Measurements from ENCODE around the gene TEX261.

TEX261 gene

GRCh38 chr2:71006955-71007799 is 12.5 kb upstream of the TEX261 start:
- WGBS (ENCODE audit: insufficient coverage, insufficient read length) = no CpG with 5 or more reads among the region's 5 CpGs
- Histone ChIP-seq H3K9me3 (ENCODE audit: control insufficient read depth, insufficient read depth, low read length) (no peaks in the 10 kb centered on the region), H3K27ac (ENCODE audit: low read length) (no peak overlapping the region), H3K36me3 (ENCODE audit: control insufficient read depth, insufficient read depth, low read length) (no peaks in the 10 kb centered on the region), H3K4me3 (ENCODE audit: low read length) (no peak overlapping the region), H3K27me3 (ENCODE audit: control insufficient read depth, insufficient read depth, low read length) (no peaks in the 10 kb centered on the region), H3K4me1 (ENCODE audit: control insufficient read depth, insufficient read depth, low read length) (peaks cover under 1% of the 10 kb centered on the region; the same call in 1 of the 2 replicates)
- DNase-seq (ENCODE audit: low read depth, low spot score) = no peak

DNA sequence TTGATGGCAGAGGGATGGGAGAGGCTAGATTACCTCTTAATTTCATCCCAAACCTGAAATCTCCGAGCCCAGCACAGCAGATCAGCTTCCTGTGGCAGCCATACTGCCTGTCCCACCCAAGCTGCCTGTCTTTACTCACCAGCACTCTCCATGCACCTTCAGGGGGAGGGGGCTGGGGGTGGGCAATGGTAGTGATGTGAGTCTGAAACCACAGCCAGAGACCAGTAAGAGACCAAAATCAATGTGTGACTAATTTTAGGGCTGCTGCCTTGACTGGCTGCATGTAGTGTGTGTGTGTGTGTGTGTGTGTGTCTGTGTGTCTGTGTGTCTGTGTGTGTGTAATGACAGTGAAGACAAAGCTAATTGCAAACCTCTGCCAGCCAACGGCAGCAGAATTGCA is 11.7 kb upstream of the TEX261 start:
- Histone ChIP-seq H3K27me3 (ENCODE audit: control insufficient read depth, insufficient read depth, low read length) (no peaks in the 10 kb centered on the region), H3K4me1 (ENCODE audit: control insufficient read depth, insufficient read depth, low read length) (peaks cover 4% of the 10 kb centered on the region), H3K36me3 (ENCODE audit: control insufficient read depth, insufficient read depth, low read length) (no peaks in the 10 kb centered on the region), H3K9me3 (ENCODE audit: control insufficient read depth, insufficient read depth, low read length) (no peaks in the 10 kb centered on the region), H3K4me3 (ENCODE audit: low read length) (no peak overlapping the region), H3K27ac (ENCODE audit: low read length) (no peak overlapping the region)
- no CpG with 5 or more reads among the region's 2 CpGs for WGBS (ENCODE audit: insufficient coverage, insufficient read length)
- DNase-seq (ENCODE audit: low read depth, low spot score) = no peak

- Histone ChIP-seq H3K4me3 (ENCODE audit: low read length) (no peak overlapping the region), H3K4me1 (ENCODE audit: control insufficient read depth, insufficient read depth, low read length) (peaks cover 4% of the 10 kb centered on the region), H3K27ac (ENCODE audit: low read length) (no peak overlapping the region), H3K36me3 (ENCODE audit: control insufficient read depth, insufficient read depth, low read length) (no peaks in the 10 kb centered on the region), H3K9me3 (ENCODE audit: control insufficient read depth, insufficient read depth, low read length) (no peaks in the 10 kb centered on the region), H3K27me3 (ENCODE audit: control insufficient read depth, insufficient read depth, low read length) (no peaks in the 10 kb centered on the region)
- WGBS (ENCODE audit: insufficient coverage, insufficient read length) = no CpG with 5 or more reads among the region's 10 CpGs
- DNase-seq (ENCODE audit: low read depth, low spot score) = no peak
Measured at GRCh38 chr2:71005271-71006202, 10.9 kb upstream of the TEX261 start.

- Histone ChIP-seq H3K4me1 (ENCODE audit: control insufficient read depth, insufficient read depth, low read length) (peaks cover 4% of the 10 kb centered on the region), H3K36me3 (ENCODE audit: control insufficient read depth, insufficient read depth, low read length) (no peaks in the 10 kb centered on the region), H3K4me3 (ENCODE audit: low read length) (no peak overlapping the region), H3K9me3 (ENCODE audit: control insufficient read depth, insufficient read depth, low read length) (no peaks in the 10 kb centered on the region), H3K27ac (ENCODE audit: low read length) (no peak overlapping the region), H3K27me3 (ENCODE audit: control insufficient read depth, insufficient read depth, low read length) (no peaks in the 10 kb centered on the region)
- DNase-seq (ENCODE audit: low read depth, low spot score) = no peak
- WGBS (ENCODE audit: insufficient coverage, insufficient read length) = no CpG with 5 or more reads among the region's 6 CpGs
Measured at GRCh38 chr2:71004857-71005256, 10.2 kb upstream of the TEX261 start.

DNA sequence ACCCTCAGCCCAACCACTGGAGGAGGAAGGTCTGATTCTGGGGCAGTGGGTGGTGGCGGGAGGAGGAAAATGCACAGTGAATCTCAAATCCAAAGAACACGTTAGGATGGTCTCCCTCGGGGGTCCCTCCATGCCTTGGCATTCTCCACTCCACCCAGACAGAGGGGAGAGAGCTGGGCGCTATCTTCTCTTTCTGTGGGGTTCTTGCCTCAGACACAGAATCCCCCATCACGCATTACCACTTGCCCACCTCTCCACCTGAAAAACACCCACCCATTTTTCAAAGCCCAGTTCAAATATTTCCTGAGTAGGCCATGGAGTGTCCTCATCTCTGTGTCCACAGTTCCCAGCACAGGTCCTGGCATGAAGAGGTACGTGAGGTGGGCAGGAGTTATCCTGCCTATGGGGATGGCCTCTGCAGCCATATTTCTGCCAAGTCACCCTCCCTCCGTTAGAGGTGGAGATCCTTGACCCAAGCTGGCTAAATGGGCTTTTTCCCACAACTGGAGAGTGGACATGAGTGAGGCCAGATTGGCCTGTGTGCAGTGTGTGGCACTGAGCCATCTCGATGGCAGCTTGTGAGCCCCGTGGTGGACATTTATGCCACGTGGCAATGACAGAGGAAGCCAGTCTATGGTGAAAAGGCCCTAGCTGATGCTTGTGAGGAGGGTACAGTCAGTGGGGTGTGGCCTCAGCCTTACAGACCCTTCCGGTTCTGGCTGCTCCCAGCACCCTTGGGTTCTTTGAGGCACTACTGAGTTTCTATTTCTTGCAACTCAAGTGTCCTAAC is 9.5 kb upstream of the TEX261 start:
- no peaks in the 10 kb centered on the region for H3K27me3 ChIP-seq (ENCODE audit: control insufficient read depth, insufficient read depth, low read length)
- no peak for DNase-seq (ENCODE audit: low read depth, low spot score)
- H3K27ac ChIP-seq (ENCODE audit: low read length) = no peak overlapping the region
- H3K4me1 ChIP-seq (ENCODE audit: control insufficient read depth, insufficient read depth, low read length) = peaks cover 4% of the 10 kb centered on the region
- no CpG with 5 or more reads among the region's 11 CpGs for WGBS (ENCODE audit: insufficient coverage, insufficient read length)
- H3K9me3 ChIP-seq (ENCODE audit: control insufficient read depth, insufficient read depth, low read length) = no peaks in the 10 kb centered on the region
- H3K4me3 ChIP-seq (ENCODE audit: low read length) = no peak overlapping the region
- no peaks in the 10 kb centered on the region for H3K36me3 ChIP-seq (ENCODE audit: control insufficient read depth, insufficient read depth, low read length)

DNA sequence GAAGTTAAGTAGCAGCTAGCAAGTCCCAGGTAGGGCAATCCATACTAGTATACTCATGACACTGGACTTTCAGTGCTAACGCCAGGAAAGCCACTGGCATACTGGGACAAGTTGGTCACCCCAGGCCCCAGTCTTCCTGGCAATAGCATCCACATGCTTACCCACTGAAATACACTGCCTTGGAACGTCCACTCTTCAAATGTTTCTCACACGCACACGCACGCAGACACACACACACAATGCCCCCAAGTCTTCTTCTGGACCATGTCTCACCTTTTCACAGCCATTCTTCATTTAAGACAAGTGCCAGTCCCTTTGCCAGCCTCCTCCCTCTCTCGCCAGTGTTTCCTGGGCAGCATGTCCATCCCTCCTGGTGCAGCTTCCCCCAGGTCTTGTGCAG is 8.7 kb upstream of the TEX261 start:
- no peak overlapping the region for H3K27ac ChIP-seq (ENCODE audit: low read length)
- H3K4me3 ChIP-seq (ENCODE audit: low read length) = no peak overlapping the region
- H3K4me1 ChIP-seq (ENCODE audit: control insufficient read depth, insufficient read depth, low read length) = peaks cover 4% of the 10 kb centered on the region
- H3K36me3 ChIP-seq (ENCODE audit: control insufficient read depth, insufficient read depth, low read length) = no peaks in the 10 kb centered on the region
- H3K27me3 ChIP-seq (ENCODE audit: control insufficient read depth, insufficient read depth, low read length) = no peaks in the 10 kb centered on the region
- DNase-seq (ENCODE audit: low read depth, low spot score) = no peak
- no peaks in the 10 kb centered on the region for H3K9me3 ChIP-seq (ENCODE audit: control insufficient read depth, insufficient read depth, low read length)
- WGBS (ENCODE audit: insufficient coverage, insufficient read length) = no CpG with 5 or more reads among the region's 6 CpGs

GRCh38 chr2:71001981-71002570 is 7.4 kb upstream of the TEX261 start:
- Histone ChIP-seq H3K27me3 (ENCODE audit: control insufficient read depth, insufficient read depth, low read length) (no peaks in the 10 kb centered on the region), H3K4me3 (ENCODE audit: low read length) (no peak overlapping the region), H3K9me3 (ENCODE audit: control insufficient read depth, insufficient read depth, low read length) (no peaks in the 10 kb centered on the region), H3K4me1 (ENCODE audit: control insufficient read depth, insufficient read depth, low read length) (peaks cover 4% of the 10 kb centered on the region), H3K36me3 (ENCODE audit: control insufficient read depth, insufficient read depth, low read length) (no peaks in the 10 kb centered on the region), H3K27ac (ENCODE audit: low read length) (no peak overlapping the region)
- no CpG with 5 or more reads among the region's 11 CpGs for WGBS (ENCODE audit: insufficient coverage, insufficient read length)
- no peak for DNase-seq (ENCODE audit: low read depth, low spot score)

DNA sequence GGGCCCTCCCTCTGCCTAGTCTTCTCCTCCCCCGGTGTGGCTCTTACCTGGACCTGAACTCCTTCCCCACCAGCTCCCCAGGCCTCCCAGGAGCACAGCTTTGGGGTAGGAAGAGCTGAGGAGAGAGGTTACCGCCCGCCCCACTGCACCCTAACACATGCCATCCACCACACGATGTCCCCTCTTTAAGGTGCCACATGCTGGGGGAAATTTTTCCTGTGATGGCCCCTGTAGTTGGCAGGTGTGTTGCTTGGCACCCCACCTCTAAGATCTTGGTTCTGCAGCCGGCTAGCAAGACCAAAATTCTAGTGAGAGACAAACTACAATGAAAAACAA is 6.9 kb upstream of the TEX261 start:
- Histone ChIP-seq H3K9me3 (ENCODE audit: control insufficient read depth, insufficient read depth, low read length) (no peaks in the 10 kb centered on the region), H3K4me3 (ENCODE audit: low read length) (no peak overlapping the region), H3K27me3 (ENCODE audit: control insufficient read depth, insufficient read depth, low read length) (no peaks in the 10 kb centered on the region), H3K4me1 (ENCODE audit: control insufficient read depth, insufficient read depth, low read length) (peaks cover 4% of the 10 kb centered on the region), H3K36me3 (ENCODE audit: control insufficient read depth, insufficient read depth, low read length) (no peaks in the 10 kb centered on the region), H3K27ac (ENCODE audit: low read length) (no peak overlapping the region)
- no CpG with 5 or more reads among the region's 5 CpGs for WGBS (ENCODE audit: insufficient coverage, insufficient read length)
- no peak for DNase-seq (ENCODE audit: low read depth, low spot score)

GRCh38 chr2:71000780-71001591 is 6.3 kb upstream of the TEX261 start:
- H3K36me3 ChIP-seq (ENCODE audit: control insufficient read depth, insufficient read depth, low read length) = no peaks in the 10 kb centered on the region
- H3K4me3 ChIP-seq (ENCODE audit: low read length) = no peak overlapping the region; the same call in 1 of the 2 replicates
- no peak for DNase-seq (ENCODE audit: low read depth, low spot score)
- H3K27ac ChIP-seq (ENCODE audit: low read length) = no peak overlapping the region
- H3K27me3 ChIP-seq (ENCODE audit: control insufficient read depth, insufficient read depth, low read length) = no peaks in the 10 kb centered on the region
- no peaks in the 10 kb centered on the region for H3K9me3 ChIP-seq (ENCODE audit: control insufficient read depth, insufficient read depth, low read length)
- peaks cover 4% of the 10 kb centered on the region for H3K4me1 ChIP-seq (ENCODE audit: control insufficient read depth, insufficient read depth, low read length)
- WGBS (ENCODE audit: insufficient coverage, insufficient read length) = no CpG with 5 or more reads among the region's 21 CpGs

All from iPS DF 6.9 (cell line).